OCI-LY3 (cell line): ENCODE data around the gene MATCAP1.

Experiments used
- CTCF ChIP-seq: fragments of 200-600, 300-600 bp; sonication (generic); IDR thresholded peaks from 2 replicates; pipeline ENCODE4 v1.5.1; 2014; ENCODE audit warnings: antibody characterized with exemption, low read length, low read depth
- EZH2phosphoT487 ChIP-seq: fragments of 200-600 bp; shearing (Covaris generic); IDR thresholded peaks from 2 replicates; pipeline ENCODE4 v1.6.1; 2018; ENCODE audit warnings: antibody characterized with exemption, mixed run types, low read depth

DNA sequence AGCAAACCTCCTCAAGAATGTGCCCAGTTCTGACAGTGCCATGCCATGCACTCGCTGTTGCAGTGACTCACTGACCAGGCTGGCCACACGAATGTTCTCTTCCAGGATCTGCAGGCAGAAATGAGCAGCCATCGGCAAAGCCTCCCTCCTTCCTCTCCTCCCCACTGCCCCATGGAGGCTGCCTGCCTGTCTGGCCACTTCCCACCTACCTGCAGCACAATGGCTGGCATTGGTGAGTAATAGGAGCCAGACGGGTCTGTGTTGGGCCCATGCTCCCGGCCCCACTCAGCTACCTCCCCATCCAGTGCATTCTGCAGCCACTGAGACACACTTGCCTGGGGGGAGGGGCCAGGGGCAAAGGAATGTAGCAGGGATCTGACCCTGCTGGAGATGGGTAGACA lies 2.8 kb upstream of the MATCAP1 start:
- no peak for TF ChIP-seq CTCF
- no peak for TF ChIP-seq EZH2phosphoT487
